Measurements from ENCODE around the gene PRKAG1.

PRKAG1 gene

DNA sequence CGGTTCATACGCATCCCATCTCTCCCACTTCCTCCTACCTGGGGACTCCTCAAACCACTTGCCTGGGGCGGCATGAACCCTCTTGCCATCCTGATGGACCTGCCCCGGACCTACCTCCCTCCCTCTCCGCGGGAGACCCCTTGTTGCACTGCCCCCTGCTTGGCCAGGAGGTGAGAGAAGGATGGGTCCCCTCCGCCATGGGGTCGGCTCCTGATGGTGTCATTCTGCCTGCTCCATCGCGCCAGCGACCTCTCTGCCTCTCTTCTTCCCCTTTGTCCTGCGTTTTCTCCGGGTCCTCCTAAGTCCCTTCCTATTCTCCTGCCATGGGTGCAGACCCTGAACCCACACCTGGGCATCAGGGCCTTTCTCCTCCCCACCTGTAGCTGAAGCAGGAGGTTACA lies 36.8 kb downstream of the PRKAG1 start:
- no peak for DNase-seq (ENCODE audit: low spot score)

DNA sequence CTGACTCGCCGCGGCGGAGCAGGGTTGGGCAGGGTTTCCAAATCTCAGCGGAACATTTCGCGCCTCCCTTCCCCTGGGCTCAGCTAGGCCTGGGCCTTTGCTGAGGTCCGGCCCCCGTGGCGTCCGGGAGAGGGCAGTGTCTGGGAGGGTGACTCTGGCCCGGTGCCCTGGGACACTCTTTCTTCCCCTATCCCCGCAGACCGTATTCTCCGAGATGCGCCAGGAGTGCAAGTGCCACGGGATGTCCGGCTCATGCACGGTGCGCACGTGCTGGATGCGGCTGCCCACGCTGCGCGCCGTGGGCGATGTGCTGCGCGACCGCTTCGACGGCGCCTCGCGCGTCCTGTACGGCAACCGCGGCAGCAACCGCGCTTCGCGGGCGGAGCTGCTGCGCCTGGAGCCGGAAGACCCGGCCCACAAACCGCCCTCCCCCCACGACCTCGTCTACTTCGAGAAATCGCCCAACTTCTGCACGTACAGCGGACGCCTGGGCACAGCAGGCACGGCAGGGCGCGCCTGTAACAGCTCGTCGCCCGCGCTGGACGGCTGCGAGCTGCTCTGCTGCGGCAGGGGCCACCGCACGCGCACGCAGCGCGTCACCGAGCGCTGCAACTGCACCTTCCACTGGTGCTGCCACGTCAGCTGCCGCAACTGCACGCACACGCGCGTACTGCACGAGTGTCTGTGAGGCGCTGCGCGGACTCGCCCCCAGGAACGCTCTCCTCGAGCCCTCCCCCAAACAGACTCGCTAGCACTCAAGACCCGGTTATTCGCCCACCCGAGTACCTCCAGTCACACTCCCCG lies 37.4 kb downstream of the PRKAG1 start:
- DNase-seq (ENCODE audit: low spot score) = no peak

DNA sequence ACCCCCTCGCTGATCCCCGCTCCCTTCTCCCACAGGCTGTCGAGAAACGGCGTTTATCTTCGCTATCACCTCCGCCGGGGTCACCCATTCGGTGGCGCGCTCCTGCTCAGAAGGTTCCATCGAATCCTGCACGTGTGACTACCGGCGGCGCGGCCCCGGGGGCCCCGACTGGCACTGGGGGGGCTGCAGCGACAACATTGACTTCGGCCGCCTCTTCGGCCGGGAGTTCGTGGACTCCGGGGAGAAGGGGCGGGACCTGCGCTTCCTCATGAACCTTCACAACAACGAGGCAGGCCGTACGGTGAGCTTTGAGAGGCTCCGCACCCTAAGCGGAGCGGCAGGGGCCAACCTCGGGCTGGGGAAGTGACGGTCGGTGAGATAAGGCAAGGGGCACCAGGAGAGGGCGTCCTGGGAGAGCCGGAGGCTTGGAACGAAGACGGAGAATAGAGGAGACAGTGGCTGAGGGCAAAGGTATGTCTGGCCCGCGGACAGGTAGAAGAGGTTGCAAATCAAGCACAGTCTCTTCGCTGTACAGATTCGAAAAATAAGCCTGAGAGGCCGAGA lies 38.1 kb downstream of the PRKAG1 start:
- no peak for DNase-seq (ENCODE audit: low spot score)

DNA sequence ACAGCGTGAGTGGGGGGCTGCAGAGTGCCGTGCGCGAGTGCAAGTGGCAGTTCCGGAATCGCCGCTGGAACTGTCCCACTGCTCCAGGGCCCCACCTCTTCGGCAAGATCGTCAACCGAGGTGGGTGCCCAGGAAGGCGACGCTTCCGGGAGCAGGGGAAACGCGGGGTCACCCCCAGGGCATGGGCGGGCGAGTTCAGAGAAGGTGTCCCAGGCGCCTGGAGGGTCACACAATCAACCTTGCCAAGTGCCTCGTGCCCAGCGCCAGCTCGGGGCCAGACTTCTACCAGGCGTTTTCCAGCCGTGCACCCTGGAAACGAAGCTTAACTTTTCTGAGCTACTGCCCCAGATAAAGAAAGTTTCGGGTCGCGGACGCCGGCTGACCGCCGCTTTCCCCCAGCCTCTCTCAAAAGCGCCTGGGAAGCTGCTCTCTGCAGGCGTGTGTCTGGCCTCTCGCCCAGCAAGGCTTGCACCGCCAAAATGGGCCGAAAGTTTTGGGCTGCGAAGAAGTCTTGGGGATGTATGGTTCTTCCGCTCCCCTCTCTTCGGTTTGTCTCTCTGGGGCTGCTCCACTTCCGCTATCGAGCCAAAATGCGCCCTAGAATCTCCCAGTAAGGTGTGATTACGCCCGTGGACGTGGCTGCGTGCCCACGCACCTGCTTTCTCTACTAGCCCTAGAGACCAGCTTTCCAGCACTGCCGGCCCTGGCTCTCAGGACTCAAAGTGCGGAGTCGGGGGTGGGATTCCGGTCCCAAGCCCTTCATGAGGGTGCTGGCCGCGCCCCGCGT lies 38.8 kb downstream of the PRKAG1 start:
- DNase-seq (ENCODE audit: low spot score) = no peak

DNA sequence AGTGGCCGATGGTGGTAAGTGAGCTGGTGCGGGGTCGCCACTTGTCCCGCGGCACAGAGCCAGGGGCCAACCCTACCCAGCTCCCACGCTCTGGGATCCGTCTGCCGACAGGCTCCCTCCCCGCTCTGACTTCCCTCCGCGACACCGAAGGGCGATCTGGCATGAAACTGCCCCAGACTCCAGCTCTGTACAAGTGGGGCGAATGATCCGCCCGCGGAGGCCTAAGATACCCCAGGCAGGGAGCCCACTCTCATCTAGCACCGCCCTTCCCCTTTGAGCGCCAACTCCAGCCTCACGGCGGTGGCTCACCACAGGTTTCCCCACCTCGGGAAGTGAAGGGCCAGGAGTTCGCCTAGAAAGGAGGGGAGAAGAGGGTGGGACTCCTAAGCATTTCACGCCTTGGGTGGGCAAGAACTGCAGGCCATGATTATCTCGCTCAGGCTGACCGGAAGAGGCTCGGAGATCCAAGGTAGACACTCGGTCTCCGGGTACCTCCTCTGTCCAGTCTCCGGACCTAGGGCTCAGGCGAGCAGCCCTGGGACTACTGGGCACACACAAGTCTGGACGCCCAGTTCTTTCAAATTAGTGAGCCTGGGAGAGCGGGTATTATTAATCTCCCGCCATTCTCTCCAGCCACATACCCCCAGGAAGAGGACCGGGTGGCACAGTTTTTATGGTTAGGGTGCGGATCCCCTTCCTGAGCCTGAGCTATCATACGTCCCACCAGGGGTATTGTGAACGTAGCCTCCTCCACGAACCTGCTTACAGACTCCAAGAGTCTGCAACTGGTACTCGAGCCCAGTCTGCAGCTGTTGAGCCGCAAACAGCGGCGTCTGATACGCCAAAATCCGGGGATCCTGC lies 39.6 kb downstream of the PRKAG1 start:
- no peak for DNase-seq (ENCODE audit: low spot score)

DNA sequence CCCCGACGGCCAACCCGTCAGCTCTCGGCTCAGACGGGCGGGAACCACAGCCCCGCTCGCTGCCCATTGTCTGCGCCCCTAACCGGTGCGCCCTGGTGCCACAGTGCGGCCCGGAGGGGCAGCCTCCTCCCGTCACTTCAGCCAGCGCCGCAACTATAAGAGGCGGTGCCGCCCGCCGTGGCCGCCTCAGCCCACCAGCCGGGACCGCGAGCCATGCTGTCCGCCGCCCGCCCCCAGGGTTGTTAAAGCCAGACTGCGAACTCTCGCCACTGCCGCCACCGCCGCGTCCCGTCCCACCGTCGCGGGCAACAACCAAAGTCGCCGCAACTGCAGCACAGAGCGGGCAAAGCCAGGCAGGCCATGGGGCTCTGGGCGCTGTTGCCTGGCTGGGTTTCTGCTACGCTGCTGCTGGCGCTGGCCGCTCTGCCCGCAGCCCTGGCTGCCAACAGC lies 40.3 kb downstream of the PRKAG1 start, which contains the start of gene WNT1:
Gene WNT1, plus strand, starts transcription at position 32 of the 450 bp plus-strand sequence. Its CDS starts 329 bp downstream, at position 361.
- no peak for DNase-seq (ENCODE audit: low spot score)

DNA sequence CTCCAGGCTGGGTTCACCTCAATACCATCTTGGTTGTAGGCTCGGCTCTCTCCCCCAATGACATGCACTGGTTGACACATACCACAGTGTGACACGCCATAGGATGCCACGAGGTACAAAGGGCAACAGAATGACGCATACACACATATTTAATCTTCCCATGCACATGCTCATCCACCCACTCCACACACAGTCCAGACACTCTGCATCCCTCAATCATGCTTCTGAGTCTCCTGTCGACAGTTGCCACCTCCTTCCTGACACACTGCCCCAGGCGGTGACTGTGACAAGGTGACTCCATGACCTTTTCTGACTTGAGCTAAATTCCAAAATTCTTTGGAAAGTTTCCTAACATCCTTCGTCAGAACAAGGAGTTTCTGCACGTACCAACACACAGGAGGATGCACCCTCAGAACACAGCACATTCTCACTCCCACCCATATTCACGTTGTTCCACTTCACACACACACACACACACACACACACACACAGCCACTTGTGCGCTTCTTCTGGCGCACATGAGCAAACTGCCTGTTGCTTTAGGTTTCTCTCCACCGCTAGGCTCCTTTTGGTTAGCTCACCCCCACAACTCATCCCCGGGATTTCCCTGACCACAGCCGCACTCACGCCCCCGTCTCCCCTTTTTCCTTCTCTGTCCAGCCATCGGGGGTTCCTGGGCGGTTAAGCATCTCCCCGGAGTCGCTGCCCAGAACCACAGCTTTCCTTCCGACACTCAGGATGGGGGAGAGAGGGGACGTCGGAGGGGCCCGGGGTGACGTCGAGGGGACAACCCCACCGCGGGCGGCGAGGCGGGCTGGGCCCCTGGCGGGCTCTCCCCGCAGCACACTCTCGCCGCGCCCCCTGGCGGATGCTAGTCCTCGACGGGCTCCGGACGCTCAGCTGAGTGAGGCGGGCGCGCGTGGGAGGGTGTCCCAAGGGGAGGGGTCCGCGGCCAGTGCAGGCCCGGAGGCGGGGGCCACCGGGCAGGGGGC lies 41.0 kb downstream of the PRKAG1 start:
- no peak for DNase-seq (ENCODE audit: low spot score)

DNA sequence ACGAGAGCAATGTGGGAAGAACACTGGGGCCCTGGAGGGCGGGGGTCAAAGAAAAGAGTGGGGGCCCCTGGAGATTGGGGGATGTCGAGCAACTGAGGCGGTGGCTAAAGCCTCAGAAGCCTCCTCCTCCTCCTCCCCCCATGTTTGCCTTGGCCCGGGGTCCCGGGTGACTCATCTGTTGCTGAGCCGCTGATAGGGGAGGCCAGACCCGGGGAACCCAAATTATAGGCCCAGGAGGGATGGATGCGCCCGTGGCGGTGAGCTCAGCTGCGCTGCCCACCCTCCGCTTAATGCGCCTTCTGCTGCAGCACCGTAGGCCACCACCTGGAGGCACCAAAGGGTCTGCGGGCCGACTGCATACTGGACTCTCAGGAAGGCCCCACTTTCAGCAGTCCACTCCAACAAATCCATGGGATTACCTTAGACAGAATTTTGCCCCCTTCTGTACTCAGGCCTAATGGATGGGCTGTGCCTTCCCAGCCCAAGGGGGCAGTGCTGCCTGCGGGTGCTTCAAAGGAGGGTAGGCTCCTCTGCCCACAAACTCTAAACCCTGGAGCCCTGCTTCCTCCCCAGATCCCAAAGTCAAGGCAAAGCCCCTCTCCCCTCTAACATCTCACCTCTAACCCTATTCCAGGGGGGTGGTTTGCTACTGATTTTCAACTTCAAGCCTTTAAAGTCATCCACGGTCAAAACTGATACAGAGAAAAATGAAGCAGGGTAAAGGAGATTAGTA lies 44.5 kb downstream of the PRKAG1 start:
- no peak for DNase-seq (ENCODE audit: low spot score)

DNA sequence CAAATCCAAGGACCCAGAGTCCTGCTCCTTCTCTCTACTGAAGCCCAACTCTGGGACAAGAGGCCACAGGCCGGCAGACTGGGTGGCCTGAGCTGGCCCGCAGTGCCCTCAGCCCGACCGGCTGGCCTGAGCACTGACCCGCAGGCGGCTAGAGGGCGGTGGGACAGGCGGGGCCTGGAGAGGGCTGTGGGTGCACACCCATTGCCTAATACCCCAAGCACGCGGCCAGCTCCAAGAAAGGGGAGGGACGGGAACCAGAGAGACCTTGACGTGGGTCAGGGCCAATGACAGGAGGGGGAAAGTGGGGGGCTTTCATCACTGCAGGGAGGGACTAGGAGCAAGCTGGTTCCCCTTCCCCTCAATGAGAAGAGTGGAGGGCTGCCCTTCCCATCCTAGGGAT lies 45.0 kb downstream of the PRKAG1 start:
- DNase-seq (ENCODE audit: low spot score) = no peak

DNA sequence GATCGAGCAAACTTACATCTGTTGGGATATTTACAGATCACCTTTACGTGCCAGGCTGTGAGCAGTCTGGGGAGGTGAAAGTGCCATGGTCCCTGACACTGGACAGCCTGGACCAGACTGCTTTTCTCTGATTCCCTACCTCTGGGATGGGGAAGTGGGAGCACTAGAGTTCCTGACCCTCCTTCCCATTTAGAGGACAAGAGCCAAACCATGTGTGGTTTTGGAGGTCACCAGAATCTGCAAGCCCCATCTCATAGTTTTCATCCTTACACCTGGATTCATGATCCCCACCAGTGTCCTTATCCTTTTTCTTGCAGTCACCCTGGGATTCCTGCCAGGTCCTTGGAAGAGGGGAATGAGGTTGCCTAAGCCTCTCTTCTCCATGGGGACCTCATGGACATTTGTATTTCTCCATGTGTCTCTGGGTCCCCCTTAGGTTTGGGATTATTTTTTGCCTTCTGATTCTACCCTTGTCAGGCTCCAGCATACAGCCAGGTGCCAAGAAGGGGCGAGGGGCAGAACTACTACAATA lies 45.6 kb downstream of the PRKAG1 start:
- DNase-seq (ENCODE audit: low spot score) = no peak

DNA sequence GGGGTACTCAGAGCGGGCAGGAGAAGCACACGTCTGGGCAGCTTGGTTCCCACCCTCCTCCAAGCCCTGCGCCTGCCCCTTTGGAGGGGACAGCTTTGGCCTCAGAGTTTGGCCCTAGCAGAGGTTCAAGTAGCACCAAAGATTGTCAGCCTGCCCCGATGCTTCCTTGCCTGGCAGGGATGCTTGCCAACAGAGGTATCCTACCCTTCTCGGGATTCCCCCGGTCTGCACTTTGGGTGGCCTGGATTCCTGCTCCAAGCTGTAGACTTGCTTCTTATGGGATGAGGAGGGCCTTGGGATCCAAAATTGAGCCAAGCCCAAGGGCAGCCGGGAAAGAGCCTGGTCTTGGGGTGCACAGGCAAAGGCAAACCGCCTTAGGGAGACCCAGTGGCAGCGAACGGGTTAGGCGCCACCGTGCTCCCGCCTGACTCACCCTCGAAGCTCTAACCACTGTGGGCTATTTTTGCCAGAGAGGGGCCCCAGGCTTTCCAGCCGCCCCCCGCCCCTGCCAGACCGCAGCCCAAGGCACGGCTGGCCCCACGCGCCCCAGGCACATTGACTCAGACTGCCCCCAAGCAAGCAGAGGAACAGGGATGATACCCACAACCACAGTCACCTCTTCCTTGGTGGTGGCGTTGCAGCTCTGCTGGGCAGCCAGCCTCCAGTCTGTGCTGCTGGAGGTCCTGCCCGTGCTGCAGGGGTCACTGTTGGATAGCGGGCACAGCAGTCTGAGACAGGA lies 46.2 kb downstream of the PRKAG1 start:
- no peak for DNase-seq (ENCODE audit: low spot score)

DNA sequence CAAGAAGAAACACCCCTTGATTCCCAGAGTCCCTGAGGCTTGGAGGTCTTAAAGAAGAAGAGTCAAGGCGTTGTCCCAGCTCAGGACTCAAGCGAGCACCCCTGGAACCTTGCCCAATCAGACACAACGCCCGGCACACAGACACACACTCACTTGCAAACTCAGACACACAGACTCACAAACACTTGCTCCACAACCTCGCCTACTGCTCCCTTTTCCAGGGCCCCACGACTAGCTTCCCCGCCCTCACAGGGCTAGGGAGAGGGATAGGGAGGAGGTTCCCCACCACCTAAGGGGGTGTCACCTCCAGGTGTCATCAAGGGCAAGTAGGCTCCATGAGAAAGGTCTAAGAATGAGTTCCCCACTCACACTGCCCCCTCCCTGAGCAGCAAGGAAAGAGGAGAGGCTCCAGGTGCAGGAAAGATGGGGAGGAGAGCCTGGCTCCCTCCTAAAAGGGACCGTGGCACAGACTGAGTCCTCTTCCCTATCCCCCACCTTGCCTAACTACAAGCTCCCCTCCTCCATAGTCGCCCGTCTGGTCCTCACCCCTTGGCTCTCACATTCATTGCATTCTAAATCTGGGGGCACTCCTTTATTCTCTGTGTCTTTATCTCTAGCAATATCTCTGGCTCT lies 47.8 kb downstream of the PRKAG1 start:
- no peak for DNase-seq (ENCODE audit: low spot score)

DNA sequence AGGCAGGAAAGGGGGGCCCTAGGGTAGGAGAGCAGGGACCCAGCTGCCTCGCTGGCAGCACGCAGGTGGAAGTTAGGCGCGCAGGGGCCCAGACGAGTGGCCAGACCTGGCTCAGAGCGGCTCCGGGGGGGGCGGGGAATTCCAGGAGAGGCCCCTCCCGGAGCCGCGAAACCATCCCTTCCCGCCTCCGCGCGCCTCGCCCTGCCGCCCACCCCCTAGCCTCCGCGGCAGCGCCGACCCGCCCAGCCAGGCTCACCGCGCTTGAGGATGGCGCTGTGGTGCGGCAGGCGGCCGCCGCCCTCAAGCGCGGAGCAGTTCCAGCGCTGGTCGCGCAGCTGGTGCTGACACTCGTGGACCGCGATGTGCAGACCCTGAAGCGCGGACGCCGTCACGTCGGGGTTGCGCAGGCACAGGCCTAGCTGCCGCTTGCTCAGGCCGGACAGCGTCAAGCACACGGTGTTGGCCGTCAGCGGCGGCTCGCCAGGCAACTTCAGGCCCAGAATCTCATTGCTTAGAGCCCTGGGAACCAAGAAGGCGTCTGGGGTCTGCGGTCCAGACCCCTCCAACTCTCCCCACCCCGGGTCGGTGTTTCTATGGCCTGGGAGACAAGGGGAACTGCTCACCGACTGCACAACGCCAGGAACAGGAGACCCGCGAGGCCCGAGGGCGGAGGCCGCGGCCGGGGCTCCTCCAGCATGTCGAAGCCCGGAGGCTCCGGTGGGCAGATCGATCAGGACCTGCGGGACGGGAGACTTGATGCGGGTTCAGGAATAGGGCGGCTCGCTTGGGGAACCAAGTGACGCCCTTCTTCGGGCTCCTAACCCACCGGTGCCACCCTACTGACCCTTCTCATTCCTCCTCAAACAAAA lies 48.5 kb downstream of the PRKAG1 start:
- no peak for DNase-seq (ENCODE audit: low spot score)

DNA sequence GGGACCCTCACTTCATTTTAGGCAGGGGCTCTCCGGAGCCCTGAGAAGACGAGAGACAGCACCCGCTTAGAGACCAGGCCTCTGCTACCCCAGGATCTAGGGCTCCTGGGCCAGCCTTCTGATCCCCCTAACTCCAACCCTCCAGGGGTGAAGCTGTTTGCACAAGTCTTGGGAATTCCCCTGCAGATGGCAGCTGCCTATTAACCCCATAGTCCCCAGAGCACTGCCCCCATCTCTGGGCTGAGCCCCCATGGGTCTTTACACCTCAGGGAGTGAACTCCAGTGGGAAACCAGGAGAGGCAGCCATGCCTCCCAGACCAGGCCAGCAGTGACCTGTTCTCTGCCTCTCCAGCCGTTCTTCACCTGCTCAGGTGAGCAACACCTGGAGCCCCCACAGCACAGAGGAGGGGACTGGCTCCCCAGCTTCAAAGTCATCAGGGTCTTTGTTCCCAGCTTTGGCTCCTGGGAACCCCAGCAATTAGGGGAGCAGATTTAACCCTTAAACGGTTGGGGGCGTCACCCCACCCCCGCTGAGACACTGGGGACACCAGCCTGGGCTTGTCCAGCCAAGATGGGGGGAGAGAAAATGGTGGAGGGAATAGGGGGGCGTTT lies 49.3 kb downstream of the PRKAG1 start:
- DNase-seq (ENCODE audit: low spot score) = no peak

DNA sequence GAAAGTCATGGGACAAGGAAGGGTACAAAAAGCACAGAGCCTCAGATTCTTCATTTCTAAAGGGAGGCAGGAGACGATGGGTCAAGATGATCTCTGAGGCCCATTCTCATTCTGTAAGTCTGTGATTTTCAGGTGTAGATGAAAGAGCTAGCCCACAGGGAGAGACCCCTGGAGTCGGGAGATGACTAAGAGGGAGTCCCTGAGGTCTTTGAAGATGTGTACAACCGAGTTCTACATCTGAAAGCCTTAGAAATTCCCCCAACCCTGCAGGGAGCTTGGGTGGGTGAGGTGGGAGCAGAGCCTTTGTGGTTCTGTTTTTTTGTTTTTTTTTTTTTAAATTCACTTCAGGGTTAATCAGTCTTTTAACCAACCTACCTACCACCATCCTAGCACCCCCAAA lies 50.1 kb downstream of the PRKAG1 start:
- no peak for DNase-seq (ENCODE audit: low spot score)

DNA sequence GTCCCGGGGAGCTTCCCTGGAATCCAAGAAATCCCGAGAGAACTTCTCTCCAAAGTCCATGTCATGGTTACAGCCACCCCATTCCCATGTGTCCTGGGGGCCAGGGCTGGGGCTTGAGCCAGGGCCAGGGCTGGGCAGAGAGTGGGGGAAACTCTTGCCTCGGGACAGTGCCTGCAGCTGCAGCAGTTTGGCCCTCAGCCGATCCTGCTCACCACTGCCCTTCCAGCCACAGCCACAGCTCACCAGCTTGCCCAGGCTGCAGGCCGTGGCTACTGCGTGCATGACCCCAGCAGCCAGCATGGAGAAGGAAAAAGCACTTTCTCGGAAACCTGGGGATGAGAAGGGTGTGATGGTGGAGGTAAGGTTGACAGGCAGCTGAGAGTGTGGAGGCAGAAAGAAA lies 50.6 kb downstream of the PRKAG1 start:
- no peak for DNase-seq (ENCODE audit: low spot score)

Measured in putamen (tissue), 1 donor.